OCI-LY7 (cell line): ENCODE measurements around the gene TCP11.

Experiments used
- EZH2phosphoT487 ChIP-seq: fragments of 200-600 bp; sonication (generic); IDR thresholded peaks from 2 replicates; pipeline ENCODE4 v1.6.1; 2018; ENCODE audit warnings: low read depth, borderline replicate concordance, mild to moderate bottlenecking, mixed run types, antibody characterized with exemption, low read length, moderate library complexity, mixed read lengths
- TF ChIP-seq, protein P1 (sequence below): fragments of 200-600 bp; sonication (generic); conservative IDR thresholded peaks from 2 replicates; pipeline ENCODE4 v1.5.1; 2014; ENCODE audit warnings: mild to moderate bottlenecking, antibody characterized with exemption, low read length, moderate library complexity, mixed read lengths

GRCh38 chr6:35160642-35161041 is 19.5 kb upstream of the TCP11 start:
- TF ChIP-seq EZH2phosphoT487 = no peak
- TF ChIP-seq, protein P1, sequence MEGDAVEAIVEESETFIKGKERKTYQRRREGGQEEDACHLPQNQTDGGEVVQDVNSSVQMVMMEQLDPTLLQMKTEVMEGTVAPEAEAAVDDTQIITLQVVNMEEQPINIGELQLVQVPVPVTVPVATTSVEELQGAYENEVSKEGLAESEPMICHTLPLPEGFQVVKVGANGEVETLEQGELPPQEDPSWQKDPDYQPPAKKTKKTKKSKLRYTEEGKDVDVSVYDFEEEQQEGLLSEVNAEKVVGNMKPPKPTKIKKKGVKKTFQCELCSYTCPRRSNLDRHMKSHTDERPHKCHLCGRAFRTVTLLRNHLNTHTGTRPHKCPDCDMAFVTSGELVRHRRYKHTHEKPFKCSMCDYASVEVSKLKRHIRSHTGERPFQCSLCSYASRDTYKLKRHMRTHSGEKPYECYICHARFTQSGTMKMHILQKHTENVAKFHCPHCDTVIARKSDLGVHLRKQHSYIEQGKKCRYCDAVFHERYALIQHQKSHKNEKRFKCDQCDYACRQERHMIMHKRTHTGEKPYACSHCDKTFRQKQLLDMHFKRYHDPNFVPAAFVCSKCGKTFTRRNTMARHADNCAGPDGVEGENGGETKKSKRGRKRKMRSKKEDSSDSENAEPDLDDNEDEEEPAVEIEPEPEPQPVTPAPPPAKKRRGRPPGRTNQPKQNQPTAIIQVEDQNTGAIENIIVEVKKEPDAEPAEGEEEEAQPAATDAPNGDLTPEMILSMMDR = no peak
